ENCODE data around the gene ZFYVE26. TPM values are rescaled to one million over a fixed set of nuclear protein-coding genes. Genes with fewer than 3 reads are reported as not detected.

The ZFYVE26 gene
- total and polyA plus RNA-seq, 2 of the 8 experiments (the other 6 are each of a cell fraction or from before 2014, with no cell fraction given), result 13.0 to 23.3 TPM

GRCh38 chr14:67819563-67820421 lies 3.4 kb upstream of the ZFYVE26 start, which contains the start of gene RAD51B (continued):
- TF ChIP-seq, protein P1, sequence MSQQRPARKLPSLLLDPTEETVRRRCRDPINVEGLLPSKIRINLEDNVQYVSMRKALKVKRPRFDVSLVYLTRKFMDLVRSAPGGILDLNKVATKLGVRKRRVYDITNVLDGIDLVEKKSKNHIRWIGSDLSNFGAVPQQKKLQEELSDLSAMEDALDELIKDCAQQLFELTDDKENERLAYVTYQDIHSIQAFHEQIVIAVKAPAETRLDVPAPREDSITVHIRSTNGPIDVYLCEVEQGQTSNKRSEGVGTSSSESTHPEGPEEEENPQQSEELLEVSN (IDR thresholded peaks at IDR 0.05), result peak; percentile 34; the same call in 1 of the 2 replicates
- TF ChIP-seq RXRA (IDR thresholded peaks at IDR 0.05; ENCODE audit: insufficient read depth, low read depth, low read length), result no peak
- TF ChIP-seq TBP (IDR thresholded peaks at IDR 0.05; ENCODE audit: low read depth, low read length), result 0 out of 2 replicates have a peak, but pooled peaks have one; percentile 47
- TF ChIP-seq CTBP2 (IDR thresholded peaks at IDR 0.05; ENCODE audit: borderline replicate concordance, insufficient read depth, insufficient read length, low read length), result no peak
- no peak for TF ChIP-seq CEBPB (IDR thresholded peaks at IDR 0.05; ENCODE audit: low read depth, low read length)
- TF ChIP-seq, protein P2, sequence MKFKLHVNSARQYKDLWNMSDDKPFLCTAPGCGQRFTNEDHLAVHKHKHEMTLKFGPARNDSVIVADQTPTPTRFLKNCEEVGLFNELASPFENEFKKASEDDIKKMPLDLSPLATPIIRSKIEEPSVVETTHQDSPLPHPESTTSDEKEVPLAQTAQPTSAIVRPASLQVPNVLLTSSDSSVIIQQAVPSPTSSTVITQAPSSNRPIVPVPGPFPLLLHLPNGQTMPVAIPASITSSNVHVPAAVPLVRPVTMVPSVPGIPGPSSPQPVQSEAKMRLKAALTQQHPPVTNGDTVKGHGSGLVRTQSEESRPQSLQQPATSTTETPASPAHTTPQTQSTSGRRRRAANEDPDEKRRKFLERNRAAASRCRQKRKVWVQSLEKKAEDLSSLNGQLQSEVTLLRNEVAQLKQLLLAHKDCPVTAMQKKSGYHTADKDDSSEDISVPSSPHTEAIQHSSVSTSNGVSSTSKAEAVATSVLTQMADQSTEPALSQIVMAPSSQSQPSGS (IDR thresholded peaks at IDR 0.05; ENCODE audit: low read length), result 0 out of 2 replicates have a peak, but pooled peaks have one; percentile 21
- TF ChIP-seq CREB1 (IDR thresholded peaks at IDR 0.05), result peak; percentile 60
- TF ChIP-seq POLR2A (IDR thresholded peaks at IDR 0.05; ENCODE audit: control extremely low read depth in 1 of 2, low read depth in 2 of 2, low read length in 2 of 2), result 0 out of 3 replicates have a peak, but pooled peaks of 1 of the 2 experiments have one; percentile 37
- TF ChIP-seq CHD2 (IDR thresholded peaks at IDR 0.05; ENCODE audit: low read length), result peak; percentile 94
- no peak for TF ChIP-seq RAD21 (IDR thresholded peaks at IDR 0.05 in 1 of 2, conservative IDR thresholded peaks at IDR 0.05 in 1 of 2; ENCODE audit: low read depth in 2 of 2, low read length in 2 of 2)

Data from H1 (cell line).